Metanephros (tissue), 1 donor: Measurements from ENCODE around the gene KRT33B. TPM values are rescaled to one million over a fixed set of nuclear protein-coding genes. Genes with fewer than 3 reads are reported as not detected.

Experiments
- total RNA-seq: library from RNA; depleted of rRNA; stranded (reverse); fragments of >200 nt; gene quantifications from one replicate; pipeline ENCODE4 v1.2.3, GENCODE V29; 2014

Gene KRT33B
- not detected for total RNA-seq

DNA sequence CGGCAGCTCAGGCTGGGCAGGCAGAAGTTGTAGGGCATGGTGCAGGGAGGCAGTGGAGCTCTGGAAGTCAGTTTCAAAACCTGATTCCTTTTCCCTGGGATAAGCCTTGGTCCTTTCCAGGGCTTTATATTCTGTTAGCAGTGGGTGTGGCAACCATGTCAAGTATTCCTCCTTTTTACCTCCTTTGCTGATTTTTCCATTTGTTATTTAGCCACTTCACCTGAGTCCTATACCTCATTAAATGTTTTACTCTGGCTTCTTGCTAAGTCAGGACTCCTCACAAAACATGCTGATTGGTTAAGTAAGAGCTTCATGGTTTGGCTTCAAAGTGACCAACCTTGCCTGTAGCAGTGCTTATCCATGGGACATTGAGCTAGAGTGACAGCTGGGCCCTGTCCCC lies at the start of gene KRT33B:
Gene KRT33B (minus strand): TSS at position 101 of the 400 bp plus-strand sequence. CDS start 63 bp downstream, at position 38.

DNA sequence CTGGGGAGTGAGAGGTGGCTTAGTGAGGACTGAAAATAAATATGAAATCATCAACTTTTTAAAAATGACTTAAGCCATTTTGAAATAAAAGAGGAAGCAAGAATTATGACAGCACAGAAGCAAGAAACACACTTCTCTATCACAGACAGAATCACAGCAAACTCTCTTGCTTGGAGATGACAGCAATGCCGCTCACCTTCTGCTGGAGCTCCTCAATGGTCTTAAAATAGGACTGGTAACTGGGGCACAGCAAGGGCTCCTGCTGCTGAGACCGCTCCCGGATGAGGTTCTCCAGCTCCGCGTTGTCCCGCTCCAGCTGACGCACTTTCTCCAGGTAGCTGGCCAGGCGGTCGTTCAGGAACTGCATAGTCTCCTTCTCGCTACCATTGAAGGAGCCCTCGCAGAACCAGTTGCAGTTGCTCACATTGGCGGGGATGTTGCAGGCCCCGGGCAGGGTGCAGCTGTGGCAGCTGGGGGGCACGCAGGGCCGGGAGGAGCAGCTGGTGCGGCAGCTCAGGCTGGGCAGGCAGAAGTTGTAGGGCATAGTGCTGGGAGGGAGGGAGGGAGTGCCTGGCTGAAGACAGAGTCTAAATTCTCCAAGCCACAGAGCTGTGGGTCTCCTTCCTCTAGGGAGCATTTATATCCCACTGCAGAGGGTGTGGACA lies 27.5 kb upstream of the KRT33B start, which contains the start of gene KRT31:
Gene KRT31 (minus strand): TSS at position 613 of the 665 bp plus-strand sequence. CDS start 69 bp downstream, at position 544.

GRCh38 chr17:41381943-41382342 lies 12.3 kb upstream of the KRT33B start, which contains the start of gene KRT34:
Gene KRT34, minus strand, starts transcription at chr17:41382306. Its CDS starts 60 bp downstream, at chr17:41382246.

DNA sequence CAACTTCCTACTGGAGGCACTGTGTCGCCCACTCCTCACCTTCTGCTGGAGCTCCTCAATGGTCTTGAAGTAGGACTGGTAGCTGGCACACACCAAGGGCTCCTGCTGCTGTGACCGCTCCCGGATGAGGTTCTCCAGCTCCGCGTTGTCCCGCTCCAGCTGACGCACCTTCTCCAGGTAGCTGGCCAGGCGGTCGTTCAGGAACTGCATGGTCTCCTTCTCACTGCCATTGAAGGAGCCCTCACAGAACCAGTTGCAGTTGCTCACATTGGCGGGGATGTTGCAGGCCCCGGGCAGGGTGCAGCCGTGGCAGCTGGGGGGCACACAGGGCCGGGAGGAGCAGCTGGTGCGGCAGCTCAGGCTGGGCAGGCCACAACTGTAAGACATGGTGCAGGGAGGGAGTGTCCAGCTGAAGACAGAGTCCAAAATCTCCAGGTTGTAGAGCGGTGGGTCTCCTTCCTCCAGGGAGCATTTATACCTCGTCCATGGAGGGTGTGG lies 19.2 kb downstream of the KRT33B start, which contains the start of gene KRT33A:
Gene KRT33A (minus strand): TSS at position 448 of the 498 bp plus-strand sequence. CDS start 61 bp downstream, at position 387.

GRCh38 chr17:41315204-41315794 lies 54.3 kb downstream of the KRT33B start, which contains the start of gene KRTAP17-1:
Gene KRTAP17-1, minus strand, starts transcription at chr17:41315710. Its CDS starts 60 bp downstream, at chr17:41315650.

Other genes with a start within 250 kb of the KRT33B start
- gene KRTAP4-12, start 245.6 kb downstream of the KRT33B start, total RNA-seq, result not detected
- gene KRTAP4-6, start 229.3 kb downstream of the KRT33B start, total RNA-seq, result not detected
- not detected for gene KRTAP4-5, start 220.0 kb downstream of the KRT33B start, total RNA-seq
- gene KRTAP4-4, start 209.1 kb downstream of the KRT33B start, total RNA-seq, result not detected
- gene KRTAP4-3, start 201.6 kb downstream of the KRT33B start, total RNA-seq, result not detected
- not detected for gene KRTAP4-2, start 191.6 kb downstream of the KRT33B start, total RNA-seq
- gene KRTAP4-1, start 184.9 kb downstream of the KRT33B start, total RNA-seq, result not detected
- not detected for gene KRTAP9-1, start 179.9 kb downstream of the KRT33B start, total RNA-seq
- not detected for gene KRTAP9-2, start 143.2 kb downstream of the KRT33B start, total RNA-seq
- gene KRTAP9-3, start 137.4 kb downstream of the KRT33B start, total RNA-seq, result not detected
- not detected for gene KRTAP9-8, start 131.8 kb downstream of the KRT33B start, total RNA-seq
- gene KRTAP9-4, start 120.1 kb downstream of the KRT33B start, total RNA-seq, result not detected
- not detected for gene KRTAP9-9, start 114.4 kb downstream of the KRT33B start, total RNA-seq
- not detected for gene KRTAP9-6, start 104.4 kb downstream of the KRT33B start, total RNA-seq
- not detected for gene KRTAP9-7, start 94.1 kb downstream of the KRT33B start, total RNA-seq
- not detected for gene KRTAP29-1, start 67.0 kb downstream of the KRT33B start, total RNA-seq
- gene KRTAP16-1, start 60.5 kb downstream of the KRT33B start, total RNA-seq, result not detected
- not detected for gene KRTAP17-1, start 54.1 kb downstream of the KRT33B start, total RNA-seq
- 0.12 TPM for gene KRT33A, start 19.0 kb downstream of the KRT33B start, total RNA-seq
- not detected for gene KRT34, start 12.5 kb upstream of the KRT33B start, total RNA-seq
- 0.47 TPM for gene KRT31, start 27.8 kb upstream of the KRT33B start, total RNA-seq
- gene KRT37, start 54.8 kb upstream of the KRT33B start, total RNA-seq, result not detected
- gene KRT38, start 71.2 kb upstream of the KRT33B start, total RNA-seq, result not detected
- not detected for gene KRT32, start 97.6 kb upstream of the KRT33B start, total RNA-seq
- 0.41 TPM for gene KRT35, start 111.3 kb upstream of the KRT33B start, total RNA-seq
- not detected for gene KRT36, start 120.1 kb upstream of the KRT33B start, total RNA-seq
- gene KRT13, start 135.8 kb upstream of the KRT33B start, total RNA-seq, result 7.4 TPM
- gene KRT15, start 149.1 kb upstream of the KRT33B start, total RNA-seq, result 1.1 TPM
- 308 TPM for gene KRT19, start 158.5 kb upstream of the KRT33B start, total RNA-seq
- not detected for gene KRT9, start 202.2 kb upstream of the KRT33B start, total RNA-seq
- 0.29 TPM for gene KRT14, start 217.1 kb upstream of the KRT33B start, total RNA-seq
- gene KRT16, start 243.0 kb upstream of the KRT33B start, total RNA-seq, result not detected